Cardiac muscle cell (in vitro differentiated cells and primary cell): Measurements from ENCODE around the gene STK11IP. TPM values are rescaled to one million over a fixed set of nuclear protein-coding genes. Genes with fewer than 3 reads are reported as not detected.

Experiments
- DNase-seq, 2 donors: peaks; one replicate each; pipeline versions ENCODE4 v3.0.0 to v3.0.0-alpha.2; 2010 to 2017; ENCODE audit warnings: low read depth in 1 of 2, low spot score in 1 of 2
- H3K27ac ChIP-seq: fragments of 200-600 bp; sonication (generic); 2 replicates; pipeline ENCODE4 v1.5.1; 2016
- H3K27me3 ChIP-seq: fragments of 200-600 bp; sonication (generic); 2 replicates; pipeline ENCODE4 v1.6.0; 2016; ENCODE audit warnings: control low read depth
- H3K36me3 ChIP-seq: fragments of 200-600 bp; sonication (generic); 2 replicates; pipeline ENCODE4 v1.5.1; 2016; ENCODE audit warnings: control low read depth
- H3K4me1 ChIP-seq: fragments of 200-600 bp; sonication (generic); 2 replicates; pipeline ENCODE4 v1.8.1; 2017; ENCODE audit warnings: low read depth, mild to moderate bottlenecking, mixed run types
- H3K4me3 ChIP-seq: fragments of 200-600 bp; sonication (generic); 2 replicates; pipeline ENCODE4 v1.5.1; 2016; ENCODE audit warnings: mild to moderate bottlenecking
- H3K9me3 ChIP-seq: fragments of 200-600 bp; sonication (generic); 2 replicates; pipeline ENCODE4 v1.5.1; 2017; ENCODE audit warnings: low read depth, mild to moderate bottlenecking, control low read depth
- CTCF ChIP-seq: IDR thresholded peaks from 2 replicates; pipeline ENCODE4 v1.5.1; 2012; ENCODE audit warnings: low read depth, mild to moderate bottlenecking, low read length
- polyA plus RNA-seq: library from polyadenylated mRNA; unstranded; fragments of >200 nt; fragmentation: Nextera tagmentation; extraction: Ambion mirVana; gene quantifications from 2 replicates; pipeline ENCODE4 v1.2.1, GENCODE V29; 2016
- total RNA-seq: library from RNA; depleted of rRNA; stranded (reverse); fragments of >200 nt; gene quantifications from 2 replicates; pipeline ENCODE4 v1.2.3, GENCODE V29; 2016

STK11IP gene
- total and polyA plus RNA-seq, 2 experiments from 2014 or later, result 22.4 to 24.4 TPM

GRCh38 chr2:219631904-219632759 lies 34.5 kb downstream of the STK11IP start:
- DNase-seq, result no peak
- Histone ChIP-seq H3K4me1 (peaks cover 25% of the 10 kb centered on the region), H3K36me3 (peaks cover 5% of the 10 kb centered on the region), H3K27me3 (no peaks in the 10 kb centered on the region), H3K27ac (no peak overlapping the region), H3K4me3 (no peak overlapping the region), H3K9me3 (no peaks in the 10 kb centered on the region)
- TF ChIP-seq CTCF, result no peak

- Histone ChIP-seq H3K27me3 (no peaks in the 10 kb centered on the region), H3K4me1 (peaks cover 25% of the 10 kb centered on the region), H3K27ac (no peak overlapping the region), H3K4me3 (no peak overlapping the region), H3K36me3 (peaks cover 5% of the 10 kb centered on the region), H3K9me3 (no peaks in the 10 kb centered on the region)
- DNase-seq, result no peak
- TF ChIP-seq CTCF, result no peak
Measured at GRCh38 chr2:219632760-219633105, 35.1 kb downstream of the STK11IP start.

GRCh38 chr2:219633276-219634065 lies 35.8 kb downstream of the STK11IP start:
- H3K9me3 ChIP-seq, result no peaks in the 10 kb centered on the region
- DNase-seq, result no peak
- TF ChIP-seq CTCF, result no peak
- no peaks in the 10 kb centered on the region for H3K27me3 ChIP-seq
- peaks cover 5% of the 10 kb centered on the region for H3K36me3 ChIP-seq
- no peak overlapping the region for H3K27ac ChIP-seq
- peaks cover 18% of the 10 kb centered on the region for H3K4me1 ChIP-seq
- no peak overlapping the region for H3K4me3 ChIP-seq

GRCh38 chr2:219634171-219634940 lies 36.7 kb downstream of the STK11IP start:
- Histone ChIP-seq H3K27ac (no peak overlapping the region), H3K4me1 (peaks cover 11% of the 10 kb centered on the region), H3K9me3 (no peaks in the 10 kb centered on the region), H3K36me3 (peaks cover 5% of the 10 kb centered on the region), H3K4me3 (no peak overlapping the region), H3K27me3 (no peaks in the 10 kb centered on the region)
- DNase-seq, result no peak
- TF ChIP-seq CTCF, result no peak

- no peak for DNase-seq
- Histone ChIP-seq H3K36me3 (peaks cover 5% of the 10 kb centered on the region), H3K4me1 (peaks cover 11% of the 10 kb centered on the region), H3K4me3 (no peak overlapping the region), H3K27me3 (no peaks in the 10 kb centered on the region), H3K27ac (no peak overlapping the region), H3K9me3 (no peaks in the 10 kb centered on the region)
- TF ChIP-seq CTCF, result no peak
Measured at GRCh38 chr2:219634951-219635751, 37.5 kb downstream of the STK11IP start.
